Endothelial cell (in vitro differentiated cells): Measurements from ENCODE around the gene UFM1. TPM values are rescaled to one million over a fixed set of nuclear protein-coding genes. Genes with fewer than 3 reads are reported as not detected.

ENCODE experiments used
- DNase-seq: peaks from one replicate; pipeline ENCODE4 v3.0.0; 2021; ENCODE audit warnings: low spot score
- H3K27ac Mint-ChIP-seq: one replicate; pipeline ENCODE4 v1.8.0; 2021; ENCODE audit warnings: mixed read lengths, inconsistent platforms; ENCODE audit not compliant: unreplicated experiment
- H3K27me3 Mint-ChIP-seq: one replicate; pipeline ENCODE4 v1.8.0; 2021; ENCODE audit warnings: mild to moderate bottlenecking, moderate library complexity, mixed read lengths, inconsistent platforms; ENCODE audit not compliant: unreplicated experiment
- H3K36me3 Mint-ChIP-seq: one replicate; pipeline ENCODE4 v1.8.0; 2021; ENCODE audit warnings: mild to moderate bottlenecking, low read depth, mixed read lengths, inconsistent platforms; ENCODE audit not compliant: unreplicated experiment
- H3K4me1 Mint-ChIP-seq: one replicate; pipeline ENCODE4 v1.8.0; 2021; ENCODE audit warnings: mild to moderate bottlenecking, mixed read lengths, inconsistent platforms; ENCODE audit not compliant: unreplicated experiment
- H3K4me3 Mint-ChIP-seq: one replicate; pipeline ENCODE4 v1.8.0; 2021; ENCODE audit warnings: mild to moderate bottlenecking, mixed read lengths, inconsistent platforms; ENCODE audit not compliant: unreplicated experiment
- H3K9me3 Mint-ChIP-seq: one replicate; pipeline ENCODE4 v1.8.0; 2021; ENCODE audit warnings: mixed read lengths, inconsistent platforms; ENCODE audit not compliant: unreplicated experiment
- CTCF ChIP-seq: fragments of 200-600 bp; sonication (generic); IDR thresholded peaks from one replicate; pipeline ENCODE4 v1.5.0; 2021; ENCODE audit warnings: antibody characterized with exemption; ENCODE audit not compliant: unreplicated experiment
- total RNA-seq: library from RNA; stranded (reverse); fragmentation: NEBNext Ultra II Directional; extraction: Animal tissue kit (Norgen Biotek cat#: 25700); gene quantifications from one replicate; pipeline ENCODE4 v1.2.1, GENCODE V29; 2021; ENCODE audit not compliant: unreplicated experiment

Gene UFM1
- total RNA-seq, 1 donor from 2014 or later: 44.4 TPM

DNA sequence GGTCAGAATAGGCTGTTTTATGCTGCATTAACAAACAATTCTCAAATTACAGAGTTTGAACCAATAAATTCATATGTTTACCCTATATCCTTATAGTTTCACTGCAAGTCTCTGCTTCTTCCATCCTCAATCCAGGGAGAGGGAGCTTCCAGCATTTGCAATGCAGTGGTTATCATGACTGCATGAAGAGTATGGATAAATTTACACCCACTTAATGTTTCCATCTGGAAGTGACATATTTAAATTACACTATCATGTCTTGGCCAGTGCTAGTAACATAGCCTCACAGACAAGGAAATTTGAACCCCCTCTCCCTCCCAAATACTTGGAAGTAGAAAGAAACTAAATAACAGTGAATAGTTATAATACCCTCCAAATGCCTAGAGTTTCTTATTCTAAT is 33.5 kb upstream of the UFM1 start:
- no peak for DNase-seq
- H3K27me3 Mint-ChIP-seq: no peaks in the 10 kb centered on the region
- no peaks in the 10 kb centered on the region for H3K4me1 Mint-ChIP-seq
- H3K4me3 Mint-ChIP-seq: no peak overlapping the region
- H3K27ac Mint-ChIP-seq: no peak overlapping the region
- TF ChIP-seq CTCF: no peak
- no peaks in the 10 kb centered on the region for H3K36me3 Mint-ChIP-seq
- no peaks in the 10 kb centered on the region for H3K9me3 Mint-ChIP-seq

- no peak for TF ChIP-seq CTCF
- no peak overlapping the region for H3K4me3 Mint-ChIP-seq
Observed at GRCh38 chr13:38321654-38322053, 28.0 kb upstream of the UFM1 start.

DNA sequence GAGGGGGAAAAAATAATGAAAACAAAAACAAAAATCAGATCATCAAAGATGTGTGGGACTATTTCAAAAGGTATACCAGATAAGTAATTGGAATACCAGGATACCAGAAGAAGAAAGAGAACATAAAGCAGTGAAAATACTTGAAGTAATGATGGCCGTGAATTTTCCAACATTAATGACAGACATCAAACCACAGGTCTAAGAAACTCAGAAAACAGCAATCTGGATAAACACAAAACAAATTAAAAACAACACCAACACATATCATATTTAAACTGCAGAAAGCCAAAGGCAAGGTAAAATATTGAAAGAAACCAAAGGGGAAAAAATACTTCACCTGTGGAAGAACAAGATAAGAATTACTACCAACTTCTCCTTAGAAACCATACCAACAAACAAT is 24.2 kb upstream of the UFM1 start:
- H3K36me3 Mint-ChIP-seq: no peaks in the 10 kb centered on the region
- TF ChIP-seq CTCF: no peak
- H3K27ac Mint-ChIP-seq: no peak overlapping the region
- no peak overlapping the region for H3K4me3 Mint-ChIP-seq
- H3K27me3 Mint-ChIP-seq: no peaks in the 10 kb centered on the region
- no peaks in the 10 kb centered on the region for H3K9me3 Mint-ChIP-seq
- no peak for DNase-seq
- no peaks in the 10 kb centered on the region for H3K4me1 Mint-ChIP-seq

More at GRCh38 chr13:38321654-38322053, 28.0 kb upstream of the UFM1 start:
- Mint-ChIP-seq H3K27ac (no peak overlapping the region), H3K27me3 (no peaks in the 10 kb centered on the region), H3K36me3 (no peaks in the 10 kb centered on the region), H3K4me1 (no peaks in the 10 kb centered on the region), H3K9me3 (no peaks in the 10 kb centered on the region)
- DNase-seq: no peak

- Mint-ChIP-seq H3K27me3 (no peaks in the 10 kb centered on the region), H3K27ac (no peak overlapping the region), H3K9me3 (no peaks in the 10 kb centered on the region), H3K36me3 (no peaks in the 10 kb centered on the region), H3K4me3 (no peak overlapping the region), H3K4me1 (no peaks in the 10 kb centered on the region)
- no peak for TF ChIP-seq CTCF
- no peak for DNase-seq
Observed at GRCh38 chr13:38328699-38329098, 21.0 kb upstream of the UFM1 start.

GRCh38 chr13:38334845-38335244 is 14.8 kb upstream of the UFM1 start:
- Mint-ChIP-seq H3K36me3 (no peaks in the 10 kb centered on the region), H3K27ac (no peak overlapping the region), H3K27me3 (no peaks in the 10 kb centered on the region), H3K4me3 (no peak overlapping the region), H3K4me1 (no peaks in the 10 kb centered on the region), H3K9me3 (no peaks in the 10 kb centered on the region)
- no peak for TF ChIP-seq CTCF
- no peak for DNase-seq
